Measurements from ENCODE around the gene STAP2.
"Not testable (repeated sequence)": the region's sequence is repeated elsewhere in the genome, so short reads cannot be mapped to it uniquely, and the experiment has no call there.

STAP2 gene

GRCh38 chr19:4279267-4279529 is 59.4 kb downstream of the STAP2 start:
- no peak for DNase-seq (ENCODE audit: low read depth, low spot score)
- no peak overlapping the region for H3K27ac ChIP-seq

GRCh38 chr19:4278419-4279266 is 60.0 kb downstream of the STAP2 start, which contains the start of gene SHD:
Gene SHD (plus strand): TSS chr19:4279266. CDS start chr19:4280064, 798 bp downstream.
- H3K27ac ChIP-seq: no peak within 1 kb of the TSS
- DNase-seq (ENCODE audit: low read depth, low spot score): no peak

- DNase-seq (ENCODE audit: low read depth, low spot score): no peak
- H3K27ac ChIP-seq: no peak overlapping the region
Observed at GRCh38 chr19:4278010-4278409, 60.6 kb downstream of the STAP2 start.

DNA sequence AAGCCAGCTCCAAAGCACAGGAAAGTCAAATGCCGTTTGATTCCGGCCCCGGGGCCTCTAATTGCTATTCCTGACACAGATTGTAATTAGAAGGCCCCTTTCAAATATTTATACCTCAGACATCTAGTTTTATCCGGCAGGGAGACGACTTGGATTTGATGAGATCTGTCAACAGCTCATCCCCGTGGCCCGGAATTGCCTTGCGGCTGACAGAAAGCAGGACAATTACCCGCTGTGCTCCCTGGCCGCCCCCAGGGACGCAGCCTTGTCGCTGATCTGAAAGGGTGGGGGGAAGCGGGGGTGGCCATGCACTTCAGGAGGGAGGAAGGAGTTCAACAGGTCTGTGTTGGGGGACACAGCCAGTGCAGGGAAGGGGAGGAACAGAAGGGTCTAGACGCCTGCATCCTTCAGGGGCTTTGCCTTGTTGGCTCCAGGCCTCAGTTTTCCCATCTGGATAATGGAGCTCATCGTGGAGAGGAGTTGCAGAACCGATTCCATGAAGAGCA is 61.4 kb downstream of the STAP2 start:
- no peak for DNase-seq (ENCODE audit: low read depth, low spot score)

DNA sequence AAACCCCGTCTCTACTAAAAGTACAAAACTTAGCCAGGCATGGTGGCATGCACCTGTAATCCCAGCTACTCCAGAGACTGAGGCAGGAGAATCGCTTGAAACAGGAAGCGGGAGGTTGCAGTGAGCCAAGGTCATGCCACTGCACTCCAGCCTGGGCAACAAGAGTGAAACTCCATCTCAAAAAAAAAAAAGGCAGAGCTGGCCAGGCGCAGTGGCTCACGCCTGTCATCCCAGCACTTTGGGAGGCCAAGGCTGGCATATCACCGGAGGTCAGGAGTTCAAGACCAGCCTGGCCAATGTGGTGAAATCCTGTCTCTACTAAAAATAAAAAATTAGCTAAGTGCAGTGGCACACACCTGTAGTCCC is 64.3 kb downstream of the STAP2 start:
- H3K27ac ChIP-seq; DNase-seq (ENCODE audit: low read depth, low spot score): not testable (repeated sequence)

More for the DNA sequence above, 61.4 kb downstream of the STAP2 start:
- no peak overlapping the region for H3K27ac ChIP-seq
